ENCODE results near the gene TRIO.

TRIO gene

DNA sequence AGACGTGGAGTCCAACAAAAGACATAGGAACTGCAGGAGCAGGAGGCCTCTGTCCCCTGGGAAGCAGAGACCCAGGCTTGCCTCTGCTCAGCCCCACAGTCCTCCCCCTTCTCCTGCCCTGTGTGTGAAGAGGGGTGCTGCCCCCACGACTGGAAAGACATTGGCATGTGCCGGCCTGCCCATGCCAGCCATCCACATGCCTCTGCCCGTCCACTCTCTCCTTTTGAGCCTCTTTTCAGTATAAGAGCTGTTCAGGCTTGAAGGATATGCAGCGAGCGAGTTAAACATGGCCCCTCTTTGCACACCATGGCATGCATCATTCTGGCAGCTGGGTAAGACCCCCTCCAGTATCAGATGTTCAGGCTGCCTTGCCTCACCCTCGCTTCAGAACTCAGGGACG, 278.7 kb downstream of the TRIO start:
- Histone ChIP-seq H3K4me3 (ENCODE audit: low read depth, low read length) (no peak overlapping the region), H3K36me3 (ENCODE audit: control insufficient read depth in 2 of 2, insufficient read depth in 1 of 2, low read length in 2 of 2) (peaks cover 10 to 59% of the 10 kb centered on the region in 2 experiments; a peak in 2 of 3 replicates), H3K4me1 (ENCODE audit: control insufficient read depth, insufficient read depth, low read length) (no peaks in the 10 kb centered on the region), H3K27ac (ENCODE audit: extremely low read depth, low read depth, low read length) (no peak overlapping the region), H3K9me3 (ENCODE audit: control insufficient read depth, insufficient read depth, low read depth, low read length) (no peaks in the 10 kb centered on the region)
- ChIA-PET CTCF (no interaction called here), POLR2A (no interaction called here)
- TF ChIP-seq ZNF10 (tag by site-specific recombination; IDR thresholded peaks at IDR 0.05): no peak
- TF ChIP-seq BCL11B (tag by site-specific recombination; IDR thresholded peaks at IDR 0.05; ENCODE audit: low read depth): no peak
- TF ChIP-seq, protein P1, sequence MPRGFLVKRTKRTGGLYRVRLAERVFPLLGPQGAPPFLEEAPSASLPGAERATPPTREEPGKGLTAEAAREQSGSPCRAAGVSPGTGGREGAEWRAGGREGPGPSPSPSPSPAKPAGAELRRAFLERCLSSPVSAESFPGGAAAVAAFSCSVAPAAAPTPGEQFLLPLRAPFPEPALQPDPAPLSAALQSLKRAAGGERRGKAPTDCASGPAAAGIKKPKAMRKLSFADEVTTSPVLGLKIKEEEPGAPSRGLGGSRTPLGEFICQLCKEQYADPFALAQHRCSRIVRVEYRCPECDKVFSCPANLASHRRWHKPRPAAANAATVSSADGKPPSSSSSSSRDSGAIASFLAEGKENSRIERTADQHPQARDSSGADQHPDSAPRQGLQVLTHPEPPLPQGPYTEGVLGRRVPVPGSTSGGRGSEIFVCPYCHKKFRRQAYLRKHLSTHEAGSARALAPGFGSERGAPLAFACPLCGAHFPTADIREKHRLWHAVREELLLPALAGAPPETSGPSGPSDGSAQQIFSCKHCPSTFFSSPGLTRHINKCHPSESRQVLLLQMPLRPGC (tag by site-specific recombination; IDR thresholded peaks at IDR 0.05): no peak
- TF ChIP-seq IKZF3 (tag by site-specific recombination; IDR thresholded peaks at IDR 0.05): no peak
- no peak for TF ChIP-seq ZSCAN16 (tag by site-specific recombination; IDR thresholded peaks at IDR 0.05)
- TF ChIP-seq ZFP3 (tag by site-specific recombination; IDR thresholded peaks at IDR 0.05; ENCODE audit: low read depth): no peak
- TF ChIP-seq, protein P2, sequence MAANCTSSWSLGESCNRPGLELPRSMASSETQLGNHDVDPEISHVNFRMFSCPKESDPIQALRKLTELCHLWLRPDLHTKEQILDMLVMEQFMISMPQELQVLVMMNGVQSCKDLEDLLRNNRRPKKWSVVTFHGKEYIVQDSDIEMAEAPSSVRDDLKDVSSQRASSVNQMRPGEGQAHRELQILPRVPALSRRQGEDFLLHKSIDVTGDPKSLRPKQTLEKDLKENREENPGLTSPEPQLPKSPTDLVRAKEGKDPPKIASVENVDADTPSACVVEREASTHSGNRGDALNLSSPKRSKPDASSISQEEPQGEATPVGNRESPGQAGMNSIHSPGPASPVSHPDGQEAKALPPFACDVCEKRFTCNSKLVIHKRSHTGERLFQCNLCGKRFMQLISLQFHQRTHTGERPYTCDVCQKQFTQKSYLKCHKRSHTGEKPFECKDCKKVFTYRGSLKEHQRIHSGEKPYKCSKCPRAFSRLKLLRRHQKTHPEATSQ (tag by site-specific recombination; IDR thresholded peaks at IDR 0.05): no peak
- TF ChIP-seq ZNF175 (tag by site-specific recombination; IDR thresholded peaks at IDR 0.05): no peak
- TF ChIP-seq ZBTB20 (tag by site-specific recombination; IDR thresholded peaks at IDR 0.05): no peak

DNA sequence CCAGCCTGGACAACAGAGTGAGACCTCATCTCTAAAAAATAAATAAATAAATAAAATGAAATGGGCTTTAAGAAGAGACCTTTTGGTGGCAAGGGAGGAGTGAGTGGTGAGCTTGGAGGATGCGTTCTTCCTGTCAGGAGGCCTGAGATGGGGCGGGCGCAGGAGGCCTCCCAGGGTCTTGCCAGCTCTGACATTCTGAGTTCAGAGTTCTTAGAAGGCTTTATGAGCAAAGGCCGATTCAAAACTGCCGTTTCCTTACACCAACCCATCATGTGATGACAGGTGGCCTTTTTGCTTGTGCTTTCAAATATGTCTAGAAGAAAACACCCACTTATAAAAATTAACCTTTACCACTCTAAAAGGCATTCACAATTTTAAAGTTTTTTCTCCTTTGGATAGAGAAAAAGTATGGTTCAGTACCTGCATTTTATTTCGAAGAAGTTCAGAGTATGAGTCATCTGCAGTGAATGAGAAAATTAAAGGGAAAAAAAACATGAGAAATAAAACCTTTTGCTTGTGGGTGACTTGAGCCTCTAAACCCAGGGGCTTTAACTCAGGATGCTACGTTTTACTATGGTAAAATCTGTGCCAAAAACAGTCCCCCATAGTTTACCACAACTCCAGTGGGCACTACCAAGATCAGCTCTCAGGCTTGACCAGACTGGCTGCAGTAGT, 281.0 kb downstream of the TRIO start:
- TF ChIP-seq, protein P3, sequence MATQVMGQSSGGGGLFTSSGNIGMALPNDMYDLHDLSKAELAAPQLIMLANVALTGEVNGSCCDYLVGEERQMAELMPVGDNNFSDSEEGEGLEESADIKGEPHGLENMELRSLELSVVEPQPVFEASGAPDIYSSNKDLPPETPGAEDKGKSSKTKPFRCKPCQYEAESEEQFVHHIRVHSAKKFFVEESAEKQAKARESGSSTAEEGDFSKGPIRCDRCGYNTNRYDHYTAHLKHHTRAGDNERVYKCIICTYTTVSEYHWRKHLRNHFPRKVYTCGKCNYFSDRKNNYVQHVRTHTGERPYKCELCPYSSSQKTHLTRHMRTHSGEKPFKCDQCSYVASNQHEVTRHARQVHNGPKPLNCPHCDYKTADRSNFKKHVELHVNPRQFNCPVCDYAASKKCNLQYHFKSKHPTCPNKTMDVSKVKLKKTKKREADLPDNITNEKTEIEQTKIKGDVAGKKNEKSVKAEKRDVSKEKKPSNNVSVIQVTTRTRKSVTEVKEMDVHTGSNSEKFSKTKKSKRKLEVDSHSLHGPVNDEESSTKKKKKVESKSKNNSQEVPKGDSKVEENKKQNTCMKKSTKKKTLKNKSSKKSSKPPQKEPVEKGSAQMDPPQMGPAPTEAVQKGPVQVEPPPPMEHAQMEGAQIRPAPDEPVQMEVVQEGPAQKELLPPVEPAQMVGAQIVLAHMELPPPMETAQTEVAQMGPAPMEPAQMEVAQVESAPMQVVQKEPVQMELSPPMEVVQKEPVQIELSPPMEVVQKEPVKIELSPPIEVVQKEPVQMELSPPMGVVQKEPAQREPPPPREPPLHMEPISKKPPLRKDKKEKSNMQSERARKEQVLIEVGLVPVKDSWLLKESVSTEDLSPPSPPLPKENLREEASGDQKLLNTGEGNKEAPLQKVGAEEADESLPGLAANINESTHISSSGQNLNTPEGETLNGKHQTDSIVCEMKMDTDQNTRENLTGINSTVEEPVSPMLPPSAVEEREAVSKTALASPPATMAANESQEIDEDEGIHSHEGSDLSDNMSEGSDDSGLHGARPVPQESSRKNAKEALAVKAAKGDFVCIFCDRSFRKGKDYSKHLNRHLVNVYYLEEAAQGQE (tag by site-specific recombination; IDR thresholded peaks at IDR 0.05): no peak
- no peak for TF ChIP-seq KLF9 (tag by site-specific recombination; IDR thresholded peaks at IDR 0.05; ENCODE audit: low read depth)
- TF ChIP-seq ZNF404 (tag by site-specific recombination; IDR thresholded peaks at IDR 0.05): no peak
- TF ChIP-seq ZNF792 (tag by site-specific recombination; IDR thresholded peaks at IDR 0.05): no peak
- TF ChIP-seq ZNF274 (IDR thresholded peaks at IDR 0.05; ENCODE audit: low read length): no peak
- no peak for TF ChIP-seq ZNF274 (tag by site-specific recombination; IDR thresholded peaks at IDR 0.05; ENCODE audit: borderline replicate concordance)
- no peak for TF ChIP-seq ZNF621 (tag by site-specific recombination; IDR thresholded peaks at IDR 0.05)
- Histone ChIP-seq H3K9me3 (ENCODE audit: control insufficient read depth, insufficient read depth, low read depth, low read length) (no peaks in the 10 kb centered on the region), H3K36me3 (ENCODE audit: control insufficient read depth in 2 of 2, insufficient read depth in 1 of 2, low read length in 2 of 2) (peaks cover 10 to 54% of the 10 kb centered on the region in 2 experiments; a peak in 2 of 3 replicates), H3K4me1 (ENCODE audit: control insufficient read depth, insufficient read depth, low read length) (no peaks in the 10 kb centered on the region), H3K27ac (ENCODE audit: extremely low read depth, low read depth, low read length) (no peak overlapping the region), H3K4me3 (ENCODE audit: low read depth, low read length) (no peak overlapping the region)
- POLR2A ChIA-PET: interaction anchor here (0.7 kb wide), 1 partner anchor 47 kb away, joined by 4 read pairs; no protein-coding TSS in a partner anchor
- CTCF ChIA-PET: interaction anchor here (0.5 to 0.6 kb wide), 2 partner anchors 15 to 28 kb away, joined by 3 to 5 read pairs; no protein-coding TSS in a partner anchor
